Transverse colon (tissue), 4 donors: ENCODE measurements around the gene NBAS. TPM values are rescaled to one million over a fixed set of nuclear protein-coding genes. Genes with fewer than 3 reads are reported as not detected.

Experiments
- DNase-seq: peaks from one replicate; pipeline ENCODE4 v3.0.0-alpha.2; 2019
- H3K27ac ChIP-seq, 4 donors: fragments of 200-600 bp; sonication (generic); 2 replicates each; pipeline ENCODE4 v1.5.1; 2016 to 2018; ENCODE audit warnings: inconsistent platforms in 4 of 4
- H3K27me3 ChIP-seq: fragments of 200-600 bp; sonication (generic); 2 replicates; pipeline ENCODE4 v1.5.1; 2017; ENCODE audit warnings: inconsistent platforms
- H3K36me3 ChIP-seq, 4 donors: fragments of 200-600 bp; sonication (generic); 2 replicates each; pipeline ENCODE4 v1.5.1; 2017 to 2019; ENCODE audit warnings: inconsistent platforms in 4 of 4
- H3K4me1 ChIP-seq, 4 donors: fragments of 200-600 bp; sonication (generic); 2 replicates each; pipeline ENCODE4 v1.5.1; 2017 to 2020; ENCODE audit warnings: inconsistent platforms in 4 of 4
- H3K4me3 ChIP-seq, 4 donors: fragments of 200-600 bp; sonication (generic); 1 replicate in 1 of 4; 2 replicates in 3 of 4; pipeline versions ENCODE4 v1.5.1 to v1.6.1; 2017 to 2019; ENCODE audit warnings: inconsistent platforms in 4 of 4
- H3K9me3 ChIP-seq, 2 donors: fragments of 200-600 bp; sonication (generic); 2 replicates each; pipeline ENCODE4 v1.5.1; 2017 to 2019; ENCODE audit warnings: inconsistent platforms in 2 of 2
- CTCF ChIP-seq, 5 experiments: fragments of 200-600 bp in 3 of 5; fragments of 450-650 bp in 2 of 5; sonication (generic) in 3 of 5; IDR thresholded peaks; 1 replicate in 2 of 5; 2 replicates in 3 of 5; pipeline ENCODE4 v1.5.1; 2016 to 2017; ENCODE audit warnings: antibody characterized with exemption in 5 of 5, inconsistent platforms in 3 of 5, mild to moderate bottlenecking in 2 of 5, moderate library complexity in 1 of 5
- EP300 ChIP-seq: sonication (generic); formaldehyde crosslinking; IDR thresholded peaks from one replicate; pipeline ENCODE4 v1.6.1; 2017; ENCODE audit warnings: antibody characterized with exemption, low read depth
- POLR2A ChIP-seq: fragments of 450-650 bp; IDR thresholded peaks from one replicate; pipeline ENCODE4 v1.6.1; 2016; ENCODE audit warnings: antibody characterized with exemption, mild to moderate bottlenecking, moderate library complexity
- POLR2AphosphoS5 ChIP-seq, 3 donors: sonication (generic); formaldehyde crosslinking; IDR thresholded peaks; one replicate each; pipeline ENCODE4 v1.6.1; 2016; ENCODE audit warnings: antibody characterized with exemption in 3 of 3
- WGBS, 2 donors: methylation state at CpG; one replicate each; pipeline ENCODE4 v1.1.5; 2018; ENCODE audit warnings: low coverage in 1 of 2; 5-methylcytosine and 5-hydroxymethylcytosine counted together
- in situ Hi-C, 4 donors: fragments of 200-750 bp; cut with MboI; loops; one replicate each; pipeline versions ENCODE4 v1.15.0 to v1.15.1; 2017; ENCODE audit warnings: low sequenced_read_pairs in 3 of 4, low pct_ligation_motif_present in 1 of 4, low pct_unique_long_range_greater_than_20kb in 1 of 4
- intact Hi-C: fragments of 100-400 bp; cut with DNase I; formaldehyde crosslinking; loops from one replicate; pipeline ENCODE4 v1.15.1; 2023; ENCODE audit warnings: low total_unique reads
- total RNA-seq, 4 donors: library from RNA; depleted of rRNA; stranded (reverse); fragments of >200 nt; gene quantifications; one replicate each; pipeline ENCODE4 v1.1.0, GENCODE V29; 2016

The NBAS gene
- total RNA-seq, 4 donors from 2014 or later = 30.6 to 43.2 (median 34.5) TPM

GRCh38 chr2:15173501-15173900, 387.6 kb downstream of the NBAS start:
- intact Hi-C loops = loop anchor here (5.0 kb wide), 1 partner anchor 1881 kb away; no protein-coding TSS in a partner anchor

GRCh38 chr2:15172825-15173224, 388.3 kb downstream of the NBAS start:
- Histone ChIP-seq H3K36me3 (no peaks in the 10 kb centered on the region), H3K27me3 (no peaks in the 10 kb centered on the region), H3K27ac (no peak overlapping the region), H3K4me3 (no peak overlapping the region), H3K4me1 (peaks cover 0 to 5% (median 0%) of the 10 kb centered on the region in 4 donors), H3K9me3 (no peaks in the 10 kb centered on the region)
- in situ Hi-C loops = no loop called here
- intact Hi-C loops = loop anchor here (5.0 kb wide), 1 partner anchor 1881 kb away; no protein-coding TSS in a partner anchor
- DNase-seq = no peak
- TF ChIP-seq POLR2A (no peak), EP300 (no peak), POLR2AphosphoS5 (IDR thresholded peaks at IDR 0.05) (no peak), CTCF (IDR thresholded peaks at IDR 0.05) (no peak)
- 61 to 75% methylated on average over 1 of the region's 1 CpG for WGBS, 2 donors

More at GRCh38 chr2:15173501-15173900, 387.6 kb downstream of the NBAS start:
- in situ Hi-C loops = no loop called here
- Histone ChIP-seq H3K9me3 (no peaks in the 10 kb centered on the region), H3K4me3 (no peak overlapping the region), H3K4me1 (peaks cover 0 to 5% (median 0%) of the 10 kb centered on the region in 4 donors), H3K27me3 (no peaks in the 10 kb centered on the region), H3K36me3 (no peaks in the 10 kb centered on the region), H3K27ac (no peak overlapping the region)
- WGBS, 2 donors = 87 to 92% methylated on average over 8 of the region's 8 CpGs
- DNase-seq = no peak
- TF ChIP-seq POLR2AphosphoS5 (IDR thresholded peaks at IDR 0.05) = no peak
- no peak for TF ChIP-seq EP300
- TF ChIP-seq POLR2A = no peak
- no peak for TF ChIP-seq CTCF (IDR thresholded peaks at IDR 0.05)

- in situ Hi-C loops = no loop called here
- Histone ChIP-seq H3K4me3 (no peak overlapping the region), H3K27ac (peak overlapping the region; percentile 4 to 56 (median 53)), H3K27me3 (no peaks in the 10 kb centered on the region), H3K36me3 (no peaks in the 10 kb centered on the region), H3K9me3 (no peaks in the 10 kb centered on the region), H3K4me1 (peaks cover 0 to 5% (median 0%) of the 10 kb centered on the region in 4 donors)
- DNase-seq = no peak
- 77 to 81% methylated on average over 5 to 11 of the region's 11 CpGs for WGBS, 2 donors
- intact Hi-C loops = loop anchor here (5.0 kb wide), 1 partner anchor 1878 kb away; no protein-coding TSS in a partner anchor
- TF ChIP-seq POLR2AphosphoS5 (IDR thresholded peaks at IDR 0.05) (no peak), EP300 (no peak), POLR2A (no peak), CTCF (IDR thresholded peaks at IDR 0.05) (no peak)
Observed at GRCh38 chr2:15170070-15170775, 390.9 kb downstream of the NBAS start.

GRCh38 chr2:15169326-15170069, 391.6 kb downstream of the NBAS start:
- 82 to 83% methylated on average over 2 to 9 of the region's 9 CpGs for WGBS, 2 donors
- H3K4me3 ChIP-seq = no peak overlapping the region
- intact Hi-C loops = loop anchor here (5.0 kb wide), 1 partner anchor 1877 kb away; no protein-coding TSS in a partner anchor

More at GRCh38 chr2:15169326-15170069, 391.6 kb downstream of the NBAS start:
- TF ChIP-seq POLR2AphosphoS5 (IDR thresholded peaks at IDR 0.05) = peak in 2 of 3 donors; percentile 20 to 36
- no peak for TF ChIP-seq EP300
- H3K27ac ChIP-seq = peak overlapping the region; percentile 4 to 56 (median 53)
- no peaks in the 10 kb centered on the region for H3K36me3 ChIP-seq
- H3K9me3 ChIP-seq = no peaks in the 10 kb centered on the region
- no peaks in the 10 kb centered on the region for H3K27me3 ChIP-seq
- peaks cover 0 to 5% (median 0%) of the 10 kb centered on the region in 4 donors for H3K4me1 ChIP-seq
- no peak for DNase-seq
- in situ Hi-C loops = no loop called here
